Gastrocnemius medialis (tissue), 4 donors: Measurements from ENCODE around the gene STK33.

Experiments used
- CTCF ChIP-seq, 5 experiments: fragments of 450-650 bp in 3 of 5; fragments of 200-600 bp in 2 of 5; sonication (generic) in 2 of 5; IDR thresholded peaks in 4 of 5; conservative IDR thresholded peaks in 1 of 5; 1 replicate in 4 of 5; 2 replicates in 1 of 5; pipeline ENCODE4 v1.5.1; 2016 to 2019; ENCODE audit warnings: antibody characterized with exemption in 5 of 5, mild to moderate bottlenecking in 3 of 5, moderate library complexity in 3 of 5
- POLR2A ChIP-seq, 2 donors: fragments of 450-650 bp; IDR thresholded peaks; one replicate each; pipeline ENCODE4 v1.6.1; 2017; ENCODE audit warnings: antibody characterized with exemption in 2 of 2, mild to moderate bottlenecking in 2 of 2, moderate library complexity in 2 of 2

- TF ChIP-seq CTCF (IDR thresholded peaks at IDR 0.05 in 4 of 5, conservative IDR thresholded peaks at IDR 0.05 in 1 of 5) = no peak
- no peak for TF ChIP-seq POLR2A (IDR thresholded peaks at IDR 0.05)
Measured at GRCh38 chr11:8581300-8581699, 12.7 kb downstream of the STK33 start.
